HG03571 (cell line): ENCODE data around the gene ESX1.
"Not testable (repeated sequence)": the region's sequence is repeated elsewhere in the genome, so short reads cannot be mapped to it uniquely, and the experiment has no call there.

ENCODE experiments used
- ATAC-seq: cut with Tn5 transposase; IDR thresholded peaks from one replicate; pipeline ENCODE4 v1.9.1; 2021; ENCODE audit not compliant: unreplicated experiment

Gene ESX1

GRCh38 chrX:104254442-104255115 lies at the start of gene ESX1:
TSS of gene ESX1 (minus strand) at chrX:104254933. CDS start at chrX:104254849, 84 bp downstream.
- no peak for ATAC-seq

- no peak for ATAC-seq
These were observed 40.9 kb upstream of the ESX1 start for GRCh38 chrX:104295636-104296035.

- no peak for ATAC-seq
These were observed 34.2 kb upstream of the ESX1 start for GRCh38 chrX:104288961-104289360.

GRCh38 chrX:104288269-104288668 lies 33.5 kb upstream of the ESX1 start:
- no peak for ATAC-seq

GRCh38 chrX:104285201-104285600 lies 30.5 kb upstream of the ESX1 start:
- no peak for ATAC-seq

- ATAC-seq = no peak
These were observed 29.8 kb upstream of the ESX1 start for GRCh38 chrX:104284507-104284906.

- ATAC-seq = no peak
These were observed 27.5 kb upstream of the ESX1 start for GRCh38 chrX:104282166-104282725.

GRCh38 chrX:104281564-104281963 lies 26.8 kb upstream of the ESX1 start:
- no peak for ATAC-seq

GRCh38 chrX:104280609-104281008 lies 25.9 kb upstream of the ESX1 start:
- no peak for ATAC-seq

- no peak for ATAC-seq
These were observed 16.3 kb upstream of the ESX1 start for GRCh38 chrX:104270916-104271512.

GRCh38 chrX:104270212-104270611 lies 15.5 kb upstream of the ESX1 start:
- no peak for ATAC-seq

GRCh38 chrX:104255465-104255864 lies 732 bp upstream of the ESX1 start:
- no peak for ATAC-seq

- ATAC-seq = no peak
These were observed 929 bp downstream of the ESX1 start for GRCh38 chrX:104253567-104254441.

- no peak for ATAC-seq
These were observed 4.3 kb downstream of the ESX1 start for GRCh38 chrX:104250470-104250869.

- not testable (repeated sequence) for ATAC-seq
These were observed 24.7 kb downstream of the ESX1 start for GRCh38 chrX:104230060-104230459.

GRCh38 chrX:104211187-104211586 lies 43.5 kb downstream of the ESX1 start:
- ATAC-seq = no peak

- ATAC-seq = no peak
These were observed 49.2 kb downstream of the ESX1 start for GRCh38 chrX:104205548-104205947.
